ENCODE measurements around the gene GKN1.

Gene GKN1

GRCh38 chr2:69001879-69002278, 27.4 kb downstream of the GKN1 start:
- in situ Hi-C loops (cut with MboI; ENCODE audit: low sequenced_read_pairs), result no loop called here

GRCh38 chr2:69003731-69004130, 29.3 kb downstream of the GKN1 start:
- in situ Hi-C loops (cut with MboI; ENCODE audit: low sequenced_read_pairs), result no loop called here

GRCh38 chr2:69007169-69007568, 32.7 kb downstream of the GKN1 start:
- in situ Hi-C loops (cut with MboI; ENCODE audit: low sequenced_read_pairs), result no loop called here

GRCh38 chr2:69007603-69008002, 33.2 kb downstream of the GKN1 start:
- in situ Hi-C loops (cut with MboI; ENCODE audit: low sequenced_read_pairs), result no loop called here

- in situ Hi-C loops (cut with MboI; ENCODE audit: low sequenced_read_pairs), result no loop called here
Observed at GRCh38 chr2:69010437-69011194, 36.2 kb downstream of the GKN1 start.

- in situ Hi-C loops (cut with MboI; ENCODE audit: low sequenced_read_pairs), result no loop called here
Observed at GRCh38 chr2:69011611-69012157, 37.2 kb downstream of the GKN1 start.

- in situ Hi-C loops (cut with MboI; ENCODE audit: low sequenced_read_pairs), result no loop called here
Observed at GRCh38 chr2:69012310-69013141, 38.1 kb downstream of the GKN1 start.

- in situ Hi-C loops (cut with MboI; ENCODE audit: low sequenced_read_pairs), result no loop called here
Observed at GRCh38 chr2:69013142-69013839, 38.9 kb downstream of the GKN1 start, which contains the start of gene ANTXR1. ANTXR1 (plus strand) TSS chr2:69013179; CDS start chr2:69013500, 321 bp downstream.

GRCh38 chr2:69013840-69014821, 39.7 kb downstream of the GKN1 start:
- in situ Hi-C loops (cut with MboI; ENCODE audit: low sequenced_read_pairs), result no loop called here

GRCh38 chr2:69017080-69017479, 42.6 kb downstream of the GKN1 start:
- in situ Hi-C loops (cut with MboI; ENCODE audit: low sequenced_read_pairs), result no loop called here

GRCh38 chr2:69017835-69018234, 43.4 kb downstream of the GKN1 start:
- in situ Hi-C loops (cut with MboI; ENCODE audit: low sequenced_read_pairs), result no loop called here

GRCh38 chr2:69018678-69019095, 44.3 kb downstream of the GKN1 start:
- in situ Hi-C loops (cut with MboI; ENCODE audit: low sequenced_read_pairs), result no loop called here

GRCh38 chr2:69020496-69021426, 46.3 kb downstream of the GKN1 start:
- in situ Hi-C loops (cut with MboI; ENCODE audit: low sequenced_read_pairs), result no loop called here

- in situ Hi-C loops (cut with MboI; ENCODE audit: low sequenced_read_pairs), result no loop called here
Observed at GRCh38 chr2:69021727-69022126, 47.3 kb downstream of the GKN1 start.

GRCh38 chr2:69022548-69022947, 48.1 kb downstream of the GKN1 start:
- in situ Hi-C loops (cut with MboI; ENCODE audit: low sequenced_read_pairs), result no loop called here

GRCh38 chr2:69023236-69023635, 48.8 kb downstream of the GKN1 start:
- in situ Hi-C loops (cut with MboI; ENCODE audit: low sequenced_read_pairs), result no loop called here

- in situ Hi-C loops (cut with MboI; ENCODE audit: low sequenced_read_pairs), result no loop called here
Observed at GRCh38 chr2:69026026-69026425, 51.6 kb downstream of the GKN1 start.

- in situ Hi-C loops (cut with MboI; ENCODE audit: low sequenced_read_pairs), result no loop called here
Observed at GRCh38 chr2:69026691-69027459, 52.4 kb downstream of the GKN1 start.

Measured in hTERT RPE-1 (cell line).